Measurements from ENCODE around the gene PDE8A. TPM values are rescaled to one million over a fixed set of nuclear protein-coding genes. Genes with fewer than 3 reads are reported as not detected.

Gene PDE8A
- polyA plus RNA-seq, 1 experiment: 22.5 TPM

DNA sequence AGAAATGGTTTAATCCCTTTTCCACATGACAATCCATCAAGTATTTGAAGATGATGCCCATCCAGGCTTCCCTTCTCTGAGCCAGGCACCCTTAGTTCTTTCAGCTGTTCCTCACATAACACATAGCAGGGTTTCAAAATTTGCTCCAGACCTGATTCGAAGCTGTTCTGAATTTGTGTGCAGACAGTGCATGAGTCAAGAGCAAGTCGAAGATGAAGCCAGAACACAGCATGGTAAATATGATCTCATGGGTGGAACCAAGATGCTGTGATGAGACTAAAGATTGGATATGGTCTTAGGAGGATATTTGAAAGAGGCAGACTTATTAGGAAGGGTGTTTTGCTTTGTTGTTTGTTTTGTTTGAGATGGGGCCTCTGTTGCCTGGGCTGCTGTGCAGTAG is 32.6 kb upstream of the PDE8A start:
- POLR2A ChIA-PET: no interaction called here
- TF ChIP-seq, protein P1, sequence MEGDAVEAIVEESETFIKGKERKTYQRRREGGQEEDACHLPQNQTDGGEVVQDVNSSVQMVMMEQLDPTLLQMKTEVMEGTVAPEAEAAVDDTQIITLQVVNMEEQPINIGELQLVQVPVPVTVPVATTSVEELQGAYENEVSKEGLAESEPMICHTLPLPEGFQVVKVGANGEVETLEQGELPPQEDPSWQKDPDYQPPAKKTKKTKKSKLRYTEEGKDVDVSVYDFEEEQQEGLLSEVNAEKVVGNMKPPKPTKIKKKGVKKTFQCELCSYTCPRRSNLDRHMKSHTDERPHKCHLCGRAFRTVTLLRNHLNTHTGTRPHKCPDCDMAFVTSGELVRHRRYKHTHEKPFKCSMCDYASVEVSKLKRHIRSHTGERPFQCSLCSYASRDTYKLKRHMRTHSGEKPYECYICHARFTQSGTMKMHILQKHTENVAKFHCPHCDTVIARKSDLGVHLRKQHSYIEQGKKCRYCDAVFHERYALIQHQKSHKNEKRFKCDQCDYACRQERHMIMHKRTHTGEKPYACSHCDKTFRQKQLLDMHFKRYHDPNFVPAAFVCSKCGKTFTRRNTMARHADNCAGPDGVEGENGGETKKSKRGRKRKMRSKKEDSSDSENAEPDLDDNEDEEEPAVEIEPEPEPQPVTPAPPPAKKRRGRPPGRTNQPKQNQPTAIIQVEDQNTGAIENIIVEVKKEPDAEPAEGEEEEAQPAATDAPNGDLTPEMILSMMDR (IDR thresholded peaks at IDR 0.05; ENCODE audit: insufficient read depth, low read depth, low read length): no peak
- no peak for DNase-seq (ENCODE audit: low read depth)
- H3K4me3 ChIP-seq (ENCODE audit: low read depth, low read length): no peak overlapping the region
- H3K36me3 ChIP-seq (ENCODE audit: control insufficient read depth, insufficient read depth, low read length): no peaks in the 10 kb centered on the region
- no peaks in the 10 kb centered on the region for H3K27me3 ChIP-seq (ENCODE audit: control insufficient read depth, insufficient read depth, low read length)
- CTCF ChIA-PET: interaction anchor here (0.6 to 8.2 kb wide), 3 partner anchors 9 to 97 kb away, joined by 3 to 65 read pairs (median 3); no protein-coding TSS in a partner anchor

DNA sequence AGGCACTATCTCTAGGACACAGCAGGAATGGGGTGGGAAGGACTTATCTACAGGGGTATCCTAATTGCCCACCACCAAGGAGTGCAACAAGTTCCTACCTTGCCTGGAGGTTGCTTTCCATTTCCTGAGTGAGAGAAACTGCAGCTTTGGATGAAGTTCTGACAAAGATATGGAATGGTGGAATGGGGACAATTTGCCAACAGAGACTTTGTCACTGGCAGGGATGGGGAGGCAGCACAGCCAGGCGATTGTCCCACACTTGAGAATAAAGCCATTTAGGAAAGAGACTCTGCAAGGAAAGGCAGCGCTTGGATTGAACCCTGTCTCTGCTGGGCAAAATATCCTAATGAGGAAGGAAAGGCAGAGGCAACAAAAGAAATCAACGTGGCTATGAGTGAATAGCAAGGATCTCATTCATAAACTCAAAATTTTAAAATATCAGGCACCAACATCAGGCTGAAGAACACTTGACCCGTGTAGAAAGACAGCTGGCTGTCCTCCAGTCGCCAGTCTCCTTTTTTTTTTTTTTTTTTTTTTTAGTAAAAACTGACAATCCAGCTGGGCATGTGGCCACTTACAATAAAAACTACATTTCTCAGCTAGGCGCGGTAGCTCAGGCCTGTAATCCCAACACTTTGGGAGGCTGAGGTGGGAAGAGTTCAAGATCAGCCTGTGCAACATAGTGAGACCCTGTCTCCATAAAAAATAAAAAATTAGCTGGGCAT is 31.6 kb upstream of the PDE8A start:
- no peak overlapping the region for H3K4me3 ChIP-seq (ENCODE audit: low read depth, low read length)
- TF ChIP-seq, protein P1 (IDR thresholded peaks at IDR 0.05; ENCODE audit: insufficient read depth, low read depth, low read length): no peak
- H3K36me3 ChIP-seq (ENCODE audit: control insufficient read depth, insufficient read depth, low read length): no peaks in the 10 kb centered on the region
- DNase-seq (ENCODE audit: low read depth): no peak
- POLR2A ChIA-PET: no interaction called here
- CTCF ChIA-PET: interaction anchor here (1.7 to 8.2 kb wide), 2 partner anchors 22 to 96 kb away, joined by 5 to 65 read pairs; no protein-coding TSS in a partner anchor
- no peaks in the 10 kb centered on the region; the same call in 1 of the 2 replicates for H3K27me3 ChIP-seq (ENCODE audit: control insufficient read depth, insufficient read depth, low read length)

DNA sequence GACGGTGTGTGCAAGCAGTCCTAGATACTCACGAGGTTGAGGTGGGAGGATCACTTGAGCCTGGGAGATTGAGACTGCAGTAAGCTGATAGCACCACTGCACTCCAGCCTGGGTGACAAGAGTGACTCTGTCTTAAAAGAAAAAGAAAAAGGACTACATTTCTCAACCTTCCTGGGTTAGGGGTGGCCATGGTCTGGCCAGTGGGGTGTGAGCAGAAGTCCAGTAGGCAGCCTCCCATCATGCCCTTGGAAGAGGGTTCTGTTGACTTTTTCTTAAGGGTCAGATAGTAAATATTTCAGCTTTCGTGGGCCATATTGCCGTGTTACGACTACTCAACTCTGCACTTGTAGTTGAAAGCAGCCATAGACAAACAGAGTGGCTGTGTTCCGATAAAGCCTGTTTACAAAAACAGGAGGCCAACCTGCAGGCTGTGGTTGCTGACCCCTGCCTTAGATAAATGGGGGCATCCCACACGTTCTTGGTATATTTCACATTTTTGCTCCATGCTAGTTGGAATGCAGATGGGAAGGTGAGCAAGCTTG is 31.0 kb upstream of the PDE8A start:
- POLR2A ChIA-PET: no interaction called here
- TF ChIP-seq, protein P1 (IDR thresholded peaks at IDR 0.05; ENCODE audit: insufficient read depth, low read depth, low read length): no peak

DNA sequence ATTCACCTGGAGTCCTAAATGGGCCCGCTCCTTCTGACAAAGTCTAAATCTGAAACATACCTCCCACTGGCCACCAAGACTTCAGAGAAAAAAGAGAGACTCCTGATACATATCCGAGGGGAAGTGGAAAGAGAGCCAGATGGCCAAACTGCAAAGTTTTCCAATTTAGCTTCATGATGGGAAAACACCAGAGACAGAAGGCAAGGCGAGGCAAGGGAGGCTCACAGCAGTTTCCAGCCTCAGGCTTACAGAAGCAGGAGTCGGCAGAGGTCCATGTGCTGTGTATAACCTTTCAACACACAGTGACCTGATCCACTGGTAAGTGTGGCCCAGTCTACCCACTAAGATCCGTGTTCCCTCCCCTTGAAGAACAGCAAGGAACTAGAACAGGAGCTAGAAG is 29.9 kb upstream of the PDE8A start:
- H3K27me3 ChIP-seq (ENCODE audit: control insufficient read depth, insufficient read depth, low read length): no peaks in the 10 kb centered on the region; the same call in 1 of the 2 replicates
- H3K4me3 ChIP-seq (ENCODE audit: low read depth, low read length): no peak overlapping the region
- CTCF ChIA-PET: interaction anchor here (0.6 to 8.2 kb wide), 2 partner anchors 94 to 107 kb away, joined by 3 to 65 read pairs; no protein-coding TSS in a partner anchor
- H3K36me3 ChIP-seq (ENCODE audit: control insufficient read depth, insufficient read depth, low read length): no peaks in the 10 kb centered on the region
- no peak for DNase-seq (ENCODE audit: low read depth)
- POLR2A ChIA-PET: no interaction called here
- TF ChIP-seq, protein P1 (IDR thresholded peaks at IDR 0.05; ENCODE audit: insufficient read depth, low read depth, low read length): no peak

More for the DNA sequence above, 31.0 kb upstream of the PDE8A start:
- DNase-seq (ENCODE audit: low read depth): no peak
- no peaks in the 10 kb centered on the region for H3K36me3 ChIP-seq (ENCODE audit: control insufficient read depth, insufficient read depth, low read length)
- no peak overlapping the region for H3K4me3 ChIP-seq (ENCODE audit: low read depth, low read length)
- CTCF ChIA-PET: interaction anchor here (1.7 to 8.2 kb wide), 2 partner anchors 21 to 95 kb away, joined by 5 to 65 read pairs; no protein-coding TSS in a partner anchor
- no peaks in the 10 kb centered on the region; the same call in 1 of the 2 replicates for H3K27me3 ChIP-seq (ENCODE audit: control insufficient read depth, insufficient read depth, low read length)

DNA sequence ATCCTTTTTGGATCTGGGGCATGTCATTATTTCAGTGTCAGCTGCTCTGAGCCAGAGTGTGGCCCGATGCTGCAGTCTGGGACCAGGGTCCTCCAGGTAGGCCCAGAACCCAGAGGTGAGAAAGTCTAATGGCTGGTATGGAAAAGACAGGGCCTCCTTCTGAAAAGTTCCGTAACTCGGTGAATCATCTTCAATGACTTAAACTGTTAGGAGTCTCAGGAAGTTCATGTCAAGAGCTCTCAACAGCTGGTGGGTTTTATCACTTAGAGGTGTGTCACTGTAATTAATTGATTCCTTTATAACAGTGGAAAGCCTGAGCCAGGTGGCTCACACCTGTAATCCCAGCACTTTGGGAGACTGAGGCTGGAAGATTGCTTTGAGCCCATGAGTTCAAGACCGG is 28.5 kb upstream of the PDE8A start:
- DNase-seq (ENCODE audit: low read depth): no peak

More for the DNA sequence above, 28.5 kb upstream of the PDE8A start:
- Histone ChIP-seq H3K27me3 (ENCODE audit: control insufficient read depth, insufficient read depth, low read length) (no peaks in the 10 kb centered on the region; the same call in 1 of the 2 replicates), H3K4me3 (ENCODE audit: low read depth, low read length) (no peak overlapping the region), H3K36me3 (ENCODE audit: control insufficient read depth, insufficient read depth, low read length) (no peaks in the 10 kb centered on the region)
- POLR2A ChIA-PET: no interaction called here
- TF ChIP-seq, protein P1 (IDR thresholded peaks at IDR 0.05; ENCODE audit: insufficient read depth, low read depth, low read length): no peak
- CTCF ChIA-PET: interaction anchor here (1.0 to 8.2 kb wide), 5 partner anchors 8 to 382 kb away, joined by 3 to 65 read pairs (median 4); no protein-coding TSS in a partner anchor
